HG03095 (cell line): ENCODE results near the gene ZBTB20.

ENCODE experiments used
- ATAC-seq: cut with Tn5 transposase; IDR thresholded peaks from one replicate; pipeline ENCODE4 v1.9.1; 2021; ENCODE audit warnings: moderate library complexity; ENCODE audit not compliant: unreplicated experiment

ZBTB20 gene

GRCh38 chr3:114878114-114878839 is 268.8 kb downstream of the ZBTB20 start:
- no peak for ATAC-seq

- no peak for ATAC-seq
These were observed 269.5 kb downstream of the ZBTB20 start for GRCh38 chr3:114877378-114878113.

GRCh38 chr3:114874522-114874971 is 272.5 kb downstream of the ZBTB20 start:
- ATAC-seq: no peak

GRCh38 chr3:114873591-114873990 is 273.5 kb downstream of the ZBTB20 start:
- ATAC-seq: no peak

- ATAC-seq: no peak
These were observed 274.5 kb downstream of the ZBTB20 start for GRCh38 chr3:114872588-114872987.

- no peak for ATAC-seq
These were observed 275.0 kb downstream of the ZBTB20 start for GRCh38 chr3:114872050-114872449.

GRCh38 chr3:114867835-114868503 is 279.1 kb downstream of the ZBTB20 start:
- no peak for ATAC-seq

- no peak for ATAC-seq
These were observed 279.7 kb downstream of the ZBTB20 start for GRCh38 chr3:114867359-114867758.

- ATAC-seq: no peak
These were observed 280.7 kb downstream of the ZBTB20 start for GRCh38 chr3:114866430-114866829.

GRCh38 chr3:114864970-114865369 is 282.1 kb downstream of the ZBTB20 start:
- ATAC-seq: no peak

- ATAC-seq: no peak
These were observed 283.2 kb downstream of the ZBTB20 start for GRCh38 chr3:114863848-114864247.

- ATAC-seq: no peak
These were observed 285.4 kb downstream of the ZBTB20 start for GRCh38 chr3:114861666-114862065.

GRCh38 chr3:114860531-114860930 is 286.6 kb downstream of the ZBTB20 start:
- ATAC-seq: no peak

GRCh38 chr3:114858329-114858728 is 288.8 kb downstream of the ZBTB20 start:
- no peak for ATAC-seq

- ATAC-seq: no peak
These were observed 289.8 kb downstream of the ZBTB20 start for GRCh38 chr3:114857299-114857701.

GRCh38 chr3:114856835-114857234 is 290.3 kb downstream of the ZBTB20 start:
- no peak for ATAC-seq

GRCh38 chr3:114855839-114856238 is 291.2 kb downstream of the ZBTB20 start:
- no peak for ATAC-seq

GRCh38 chr3:114852966-114853365 is 294.1 kb downstream of the ZBTB20 start:
- no peak for ATAC-seq

- no peak for ATAC-seq
These were observed 296.2 kb downstream of the ZBTB20 start for GRCh38 chr3:114850898-114851297.

- ATAC-seq: no peak
These were observed 298.3 kb downstream of the ZBTB20 start for GRCh38 chr3:114848643-114849350.

GRCh38 chr3:114848082-114848481 is 299.0 kb downstream of the ZBTB20 start:
- ATAC-seq: no peak
